Measurements from ENCODE around the gene CARD19.

The CARD19 gene

DNA sequence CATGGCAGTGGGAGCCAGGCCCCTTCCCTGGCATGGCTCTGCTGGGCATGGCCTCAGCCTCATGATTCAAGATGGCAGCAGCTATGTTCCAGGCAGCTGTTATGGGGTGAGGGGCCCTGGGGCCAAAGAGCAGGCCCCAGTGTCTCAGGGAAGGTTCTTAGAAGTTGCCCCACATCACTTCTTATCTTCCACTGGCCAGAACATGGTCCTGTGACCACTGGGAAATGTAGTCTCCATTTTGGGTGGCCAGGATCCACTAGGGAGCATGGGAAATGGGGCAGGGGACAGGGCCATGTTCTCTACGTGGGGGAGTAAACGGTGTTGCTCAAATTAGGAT is 19.3 kb upstream of the CARD19 start:
- Mint-ChIP-seq H3K9me3 (no peaks in the 10 kb centered on the region), H3K36me3 (peaks cover 16 to 31% of the 10 kb centered on the region in 2 donors), H3K4me1 (peaks cover 8 to 14% of the 10 kb centered on the region in 2 donors), H3K27me3 (no peaks in the 10 kb centered on the region), H3K4me3 (no peak overlapping the region), H3K27ac (no peak overlapping the region)
- DNase-seq, result no peak
- no peak for ATAC-seq (replicated peaks)

- peaks cover 8 to 14% of the 10 kb centered on the region in 2 donors for H3K4me1 Mint-ChIP-seq
- H3K36me3 Mint-ChIP-seq, result peaks cover 16 to 32% of the 10 kb centered on the region in 2 donors
- no peak overlapping the region for H3K4me3 Mint-ChIP-seq
- H3K27me3 Mint-ChIP-seq, result no peaks in the 10 kb centered on the region
- no peaks in the 10 kb centered on the region for H3K9me3 Mint-ChIP-seq
- no peak for ATAC-seq (replicated peaks)
- DNase-seq, result no peak
- peak overlapping the region; percentile 1 for H3K27ac Mint-ChIP-seq
Measured at GRCh38 chr9:93077367-93077766, 18.6 kb upstream of the CARD19 start.

DNA sequence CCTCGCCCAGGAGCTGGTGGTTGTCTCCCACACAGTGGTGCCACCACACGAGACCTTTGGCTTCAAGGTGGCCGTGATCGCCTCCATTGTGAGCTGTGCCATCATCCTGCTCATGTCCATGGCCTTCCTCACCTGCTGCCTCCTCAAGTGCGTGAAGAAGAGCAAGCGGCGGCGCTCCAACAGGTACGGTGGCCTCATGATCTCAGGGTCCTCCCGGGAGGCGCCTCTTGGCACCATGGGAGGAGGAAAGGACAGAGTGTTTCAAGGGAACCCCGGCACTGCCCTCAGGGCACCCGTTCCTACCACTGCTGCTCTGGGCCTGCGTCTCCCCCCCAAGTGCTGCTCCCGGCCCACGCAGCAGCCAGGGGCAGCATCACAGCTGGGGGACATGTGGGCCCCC is 18.2 kb upstream of the CARD19 start:
- Mint-ChIP-seq H3K9me3 (no peaks in the 10 kb centered on the region), H3K36me3 (peaks cover 16 to 32% of the 10 kb centered on the region in 2 donors), H3K27ac (peak overlapping the region; percentile 1), H3K27me3 (no peaks in the 10 kb centered on the region), H3K4me1 (peaks cover 6 to 14% of the 10 kb centered on the region in 2 donors), H3K4me3 (no peak overlapping the region)
- no peak for ATAC-seq (replicated peaks)
- no peak for DNase-seq

DNA sequence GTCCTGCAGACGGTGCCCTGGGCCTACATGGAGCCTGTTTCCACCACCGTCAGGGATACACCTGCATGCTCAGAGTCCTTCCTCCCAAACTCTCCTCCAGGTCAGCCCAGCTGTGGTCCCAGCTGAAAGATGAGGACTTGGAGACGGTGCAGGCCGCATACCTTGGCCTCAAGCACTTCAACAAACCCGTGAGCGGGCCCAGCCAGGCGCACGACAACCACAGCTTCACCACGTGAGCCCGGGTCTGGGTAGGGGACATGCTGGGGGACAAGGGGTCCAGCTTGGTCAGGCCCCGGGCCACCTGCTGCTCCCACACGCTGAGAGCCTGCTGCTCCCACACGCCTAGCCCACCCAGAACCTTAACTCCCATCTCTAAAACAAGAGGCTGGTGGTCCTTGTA is 16.6 kb upstream of the CARD19 start:
- DNase-seq (no peak), ATAC-seq (replicated peaks) (no peak)
- H3K36me3 Mint-ChIP-seq, result peaks cover 21 to 37% of the 10 kb centered on the region in 2 donors
- no peak overlapping the region for H3K4me3 Mint-ChIP-seq
- H3K9me3 Mint-ChIP-seq, result no peaks in the 10 kb centered on the region
- H3K27me3 Mint-ChIP-seq, result no peaks in the 10 kb centered on the region
- H3K27ac Mint-ChIP-seq, result no peak overlapping the region
- peaks cover 8 to 14% of the 10 kb centered on the region in 2 donors for H3K4me1 Mint-ChIP-seq

DNA sequence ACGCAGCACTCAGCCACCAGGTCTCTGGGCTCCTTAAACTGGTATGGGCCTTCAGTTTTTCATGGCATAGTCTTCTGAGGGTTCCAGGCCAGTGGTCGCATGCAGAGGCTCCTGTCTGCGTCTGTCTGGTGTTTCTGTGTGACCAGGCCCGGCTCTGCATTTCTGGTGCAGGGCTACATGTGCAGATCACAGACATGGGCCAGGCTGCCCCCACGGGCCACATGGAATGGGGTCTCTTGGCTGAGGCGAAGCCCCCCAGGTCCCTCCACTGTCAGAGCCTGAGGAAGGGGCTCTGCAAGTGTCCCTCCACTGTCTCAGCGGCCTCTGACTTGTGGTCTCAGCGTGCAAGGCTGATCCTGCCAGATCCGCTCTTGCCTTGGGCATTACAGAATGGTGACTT is 15.6 kb upstream of the CARD19 start:
- H3K4me3 Mint-ChIP-seq, result no peak overlapping the region
- DNase-seq, result no peak

DNA sequence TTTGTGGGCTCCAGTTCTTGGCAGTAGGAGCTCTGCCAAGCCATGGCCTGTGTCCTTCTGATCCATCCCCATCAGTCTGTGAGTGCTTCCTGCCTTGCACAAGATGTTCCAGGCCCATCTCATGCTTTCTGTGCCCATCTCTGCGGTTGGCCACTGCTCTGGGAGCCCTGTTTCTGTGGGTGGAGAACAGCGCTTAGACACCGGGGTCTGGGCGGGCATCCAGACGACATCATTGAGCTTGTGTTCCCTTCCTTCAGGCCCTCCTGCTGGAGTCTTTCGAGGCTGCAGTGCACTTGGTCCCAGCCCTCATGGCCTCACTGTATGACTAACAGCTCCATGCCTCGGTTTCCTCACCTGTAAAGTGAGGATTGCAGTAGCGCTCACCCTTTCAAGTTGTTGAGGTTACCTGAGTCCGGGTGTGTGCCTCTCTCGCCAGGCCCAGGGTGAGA is 14.9 kb upstream of the CARD19 start:
- DNase-seq, result no peak
- peaks cover 8 to 14% of the 10 kb centered on the region in 2 donors for H3K4me1 Mint-ChIP-seq
- no peak for ATAC-seq (replicated peaks)
- peaks cover 0 to 4% of the 10 kb centered on the region in 2 donors for H3K9me3 Mint-ChIP-seq
- no peaks in the 10 kb centered on the region for H3K27me3 Mint-ChIP-seq
- H3K36me3 Mint-ChIP-seq, result peaks cover 27 to 44% of the 10 kb centered on the region in 2 donors
- no peak overlapping the region for H3K27ac Mint-ChIP-seq
- H3K4me3 Mint-ChIP-seq, result no peak overlapping the region

More for the DNA sequence above, 15.6 kb upstream of the CARD19 start:
- Mint-ChIP-seq H3K4me1 (peaks cover 8 to 14% of the 10 kb centered on the region in 2 donors), H3K27me3 (no peaks in the 10 kb centered on the region), H3K36me3 (peaks cover 22 to 38% of the 10 kb centered on the region in 2 donors), H3K9me3 (peaks cover 0 to under 1% of the 10 kb centered on the region in 2 donors), H3K27ac (no peak overlapping the region)
- no peak for ATAC-seq (replicated peaks)

- peaks cover 8% of the 10 kb centered on the region in 2 donors for H3K4me1 Mint-ChIP-seq
- ATAC-seq (replicated peaks) (no peak), DNase-seq (no peak)
- H3K27ac Mint-ChIP-seq, result no peak overlapping the region
- H3K4me3 Mint-ChIP-seq, result no peak overlapping the region
- H3K36me3 Mint-ChIP-seq, result peaks cover 32 to 50% of the 10 kb centered on the region in 2 donors
- H3K27me3 Mint-ChIP-seq, result no peaks in the 10 kb centered on the region
- peaks cover 0 to 4% of the 10 kb centered on the region in 2 donors for H3K9me3 Mint-ChIP-seq
Measured at GRCh38 chr9:93081931-93082330, 14.1 kb upstream of the CARD19 start.

DNA sequence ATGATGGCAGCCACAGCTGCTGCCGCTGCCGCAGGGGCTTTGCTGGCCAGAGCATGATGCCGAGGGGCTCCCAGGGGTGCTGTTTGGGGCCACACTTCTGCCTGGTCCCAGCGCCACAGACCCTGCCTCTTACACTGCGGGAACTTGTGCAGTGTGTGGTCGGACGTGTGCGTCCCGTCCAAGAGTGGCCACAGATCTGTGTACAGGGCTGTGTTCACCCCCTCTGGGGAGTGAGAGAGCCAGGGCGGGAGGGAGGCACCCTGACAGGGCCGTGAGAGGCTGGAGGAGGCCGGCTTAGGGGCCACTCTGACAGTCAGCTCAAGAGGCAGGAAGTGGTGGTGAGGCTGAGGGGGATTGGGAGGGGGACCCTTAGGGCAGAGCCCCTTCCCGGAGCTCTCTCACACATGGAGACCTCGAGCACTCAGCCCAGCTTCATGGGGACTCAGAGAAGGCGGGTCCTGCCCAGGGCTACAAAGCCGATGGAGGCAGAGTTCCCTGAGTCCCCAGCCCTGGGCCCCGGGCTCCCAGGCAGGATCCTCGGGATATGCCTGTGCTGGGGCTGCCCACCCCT is 13.1 kb upstream of the CARD19 start:
- H3K27ac Mint-ChIP-seq, result no peak overlapping the region
- ATAC-seq (replicated peaks), result no peak
- H3K36me3 Mint-ChIP-seq, result peaks cover 25 to 44% of the 10 kb centered on the region in 2 donors
- H3K27me3 Mint-ChIP-seq, result no peaks in the 10 kb centered on the region
- peaks cover 0 to 3% of the 10 kb centered on the region in 2 donors for H3K4me1 Mint-ChIP-seq
- no peak overlapping the region for H3K4me3 Mint-ChIP-seq
- DNase-seq, result no peak
- peaks cover 0 to 4% of the 10 kb centered on the region in 2 donors for H3K9me3 Mint-ChIP-seq

GRCh38 chr9:93083592-93084470 is 12.2 kb upstream of the CARD19 start:
- Mint-ChIP-seq H3K4me3 (no peak overlapping the region), H3K36me3 (peaks cover 27 to 48% of the 10 kb centered on the region in 2 donors), H3K4me1 (peaks cover 3 to 6% of the 10 kb centered on the region in 2 donors), H3K27me3 (no peaks in the 10 kb centered on the region), H3K27ac (peak overlapping the region; percentile 27), H3K9me3 (peaks cover 0 to 4% of the 10 kb centered on the region in 2 donors)
- DNase-seq (no peak), ATAC-seq (replicated peaks) (no peak)

DNA sequence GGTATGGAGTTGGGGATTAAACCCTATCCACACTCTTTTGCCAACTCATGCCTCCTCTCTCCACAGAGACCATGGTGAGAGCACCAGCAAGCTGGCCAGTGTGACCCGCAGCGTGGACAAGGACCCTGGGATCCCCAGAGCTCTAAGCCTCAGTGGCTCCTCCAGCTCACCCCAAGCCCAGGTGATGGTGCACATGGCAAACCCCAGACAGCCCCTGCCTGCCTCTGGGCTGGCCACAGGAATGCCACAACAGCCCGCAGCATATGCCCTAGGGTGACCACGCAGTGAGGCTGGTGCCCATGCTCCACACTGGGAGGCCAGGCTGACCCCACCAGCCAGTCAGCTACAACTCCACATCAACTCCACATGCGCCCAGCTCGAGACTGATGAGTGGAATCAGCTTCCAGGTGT is 11.5 kb upstream of the CARD19 start:
- peaks cover 25 to 51% of the 10 kb centered on the region in 2 donors for H3K36me3 Mint-ChIP-seq

DNA sequence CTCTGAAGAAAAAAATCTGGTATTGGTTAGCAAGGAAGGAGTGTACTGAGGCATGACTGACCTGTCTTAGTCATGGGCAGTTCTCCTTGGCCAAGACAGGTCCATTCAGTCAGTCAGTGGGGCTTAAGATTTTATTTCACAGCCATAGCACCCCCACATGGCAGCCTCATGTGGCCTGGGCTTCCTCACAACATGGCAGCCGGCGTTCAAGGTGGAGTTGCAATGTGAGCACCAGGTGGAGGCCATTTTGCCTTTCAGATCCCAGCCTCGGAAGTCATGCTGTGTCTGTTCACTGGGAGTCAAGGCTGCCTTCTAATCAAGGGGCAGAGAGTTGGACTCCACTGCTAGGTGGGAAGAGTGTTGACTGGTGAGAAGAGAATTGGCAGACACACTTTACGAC is 10.3 kb upstream of the CARD19 start:
- DNase-seq, result no peak
- Mint-ChIP-seq H3K4me3 (no peak overlapping the region), H3K27me3 (no peaks in the 10 kb centered on the region), H3K9me3 (peaks cover 0 to 4% of the 10 kb centered on the region in 2 donors), H3K4me1 (peaks cover 4 to 17% of the 10 kb centered on the region in 2 donors), H3K27ac (no peak overlapping the region), H3K36me3 (peaks cover 22 to 51% of the 10 kb centered on the region in 2 donors)
- ATAC-seq (replicated peaks), result no peak

More for the DNA sequence above, 11.5 kb upstream of the CARD19 start:
- peaks cover 3 to 8% of the 10 kb centered on the region in 2 donors for H3K4me1 Mint-ChIP-seq
- ATAC-seq (replicated peaks) (no peak), DNase-seq (no peak)
- H3K4me3 Mint-ChIP-seq, result no peak overlapping the region
- H3K9me3 Mint-ChIP-seq, result peaks cover 0 to 4% of the 10 kb centered on the region in 2 donors
- no peaks in the 10 kb centered on the region for H3K27me3 Mint-ChIP-seq
- no peak overlapping the region for H3K27ac Mint-ChIP-seq

DNA sequence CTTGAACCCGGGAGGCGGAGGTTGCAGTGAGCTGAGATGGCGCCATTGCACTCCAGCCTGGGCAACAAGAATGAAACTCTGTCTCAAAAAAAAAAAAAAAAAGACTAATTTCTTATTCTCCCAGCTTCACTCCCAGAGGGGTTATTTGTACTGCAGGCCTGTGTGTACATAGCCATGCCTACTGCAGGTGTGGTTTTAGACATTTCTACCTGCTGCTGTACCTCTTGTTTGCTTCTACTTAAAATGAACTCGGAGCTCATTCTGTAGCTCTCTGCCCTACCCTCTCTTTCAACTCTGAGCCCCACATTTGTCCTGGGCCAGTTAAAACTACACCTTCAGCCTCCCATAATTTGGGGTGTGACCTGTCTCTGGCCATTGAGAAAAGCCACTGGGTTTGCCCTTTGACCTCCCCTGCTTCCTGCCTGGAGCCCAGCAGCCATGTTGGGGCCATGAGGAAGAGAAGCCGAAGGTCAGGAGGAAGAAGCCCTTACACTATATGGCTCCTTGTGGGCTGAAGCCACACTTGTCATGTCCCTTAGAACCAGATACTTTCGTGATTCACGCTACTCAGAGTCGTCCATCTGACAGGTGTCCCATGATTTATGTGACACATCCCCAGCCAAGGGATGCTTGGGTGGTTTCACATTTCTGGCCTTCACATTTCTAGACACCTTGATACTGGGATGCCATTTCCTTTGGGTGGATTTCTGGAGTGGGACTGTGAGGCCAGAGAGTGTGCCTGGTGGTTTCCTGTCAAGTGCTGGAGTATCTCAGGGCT is 9.4 kb upstream of the CARD19 start:
- H3K4me1 Mint-ChIP-seq, result peaks cover 12 to 26% of the 10 kb centered on the region in 2 donors
- no peak overlapping the region for H3K4me3 Mint-ChIP-seq
- peaks cover 6 to 9% of the 10 kb centered on the region in 2 donors for H3K9me3 Mint-ChIP-seq
- no peak overlapping the region for H3K27ac Mint-ChIP-seq
- H3K27me3 Mint-ChIP-seq, result no peaks in the 10 kb centered on the region
- DNase-seq, result no peak
- H3K36me3 Mint-ChIP-seq, result peaks cover 26 to 49% of the 10 kb centered on the region in 2 donors
- no peak for ATAC-seq (replicated peaks)

DNA sequence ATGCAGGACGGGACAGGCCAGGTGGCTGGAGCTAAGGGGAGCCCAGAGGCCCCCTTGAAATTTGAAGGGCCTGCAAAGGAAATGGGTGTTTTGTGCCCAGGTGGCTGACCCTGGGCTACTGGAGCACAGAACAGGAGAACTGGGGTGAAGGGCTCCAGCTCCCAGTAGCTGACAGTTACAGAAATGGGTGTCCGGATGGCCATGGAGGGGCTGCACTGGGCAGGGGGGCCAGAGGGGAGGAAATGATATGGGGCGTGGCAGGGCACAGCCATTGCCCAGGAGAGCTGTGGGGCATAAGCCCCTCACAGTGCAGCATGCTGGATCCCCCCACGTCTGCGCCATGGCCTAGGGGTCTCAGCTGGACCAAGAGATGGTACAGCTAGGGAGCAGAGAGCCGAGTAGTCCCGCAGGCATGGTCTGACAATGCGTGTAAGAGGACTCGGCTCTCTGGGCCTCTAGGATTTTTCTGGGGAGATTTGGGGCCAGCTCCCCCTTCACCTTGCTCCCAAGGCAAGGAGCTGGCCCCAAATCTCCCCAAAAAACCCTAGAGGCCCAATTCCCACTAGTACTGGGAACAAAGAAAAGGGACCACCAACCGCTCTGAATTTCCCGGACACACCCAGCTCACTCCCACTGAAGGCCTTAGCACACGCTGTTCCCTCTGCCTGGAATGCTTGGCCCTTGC is 7.9 kb upstream of the CARD19 start:
- Mint-ChIP-seq H3K27ac (peak overlapping the region; percentile 44), H3K4me1 (peaks cover 25 to 40% of the 10 kb centered on the region in 2 donors), H3K27me3 (no peaks in the 10 kb centered on the region), H3K9me3 (peaks cover 12 to 17% of the 10 kb centered on the region in 2 donors), H3K36me3 (peaks cover 28 to 55% of the 10 kb centered on the region in 2 donors), H3K4me3 (no peak overlapping the region)
- DNase-seq (no peak), ATAC-seq (replicated peaks) (no peak)

DNA sequence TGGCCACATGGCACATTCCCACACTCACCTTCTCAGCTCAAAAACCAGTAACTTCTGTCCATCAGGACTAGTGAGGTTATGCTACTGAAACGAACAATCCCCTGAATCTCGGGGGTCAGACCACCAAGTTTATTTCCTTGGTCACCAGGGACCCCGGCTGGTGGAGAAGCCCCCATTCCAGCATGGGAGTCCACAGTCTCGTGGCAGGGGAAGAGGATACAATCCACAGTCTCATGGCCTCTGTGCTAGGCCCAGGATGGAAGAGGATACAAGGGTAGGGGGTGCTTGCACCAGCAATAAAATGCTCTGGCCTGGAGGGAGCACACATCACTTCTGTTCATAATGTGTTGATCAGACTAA is 7.4 kb upstream of the CARD19 start:
- no peaks in the 10 kb centered on the region for H3K27me3 Mint-ChIP-seq
- H3K4me3 Mint-ChIP-seq, result no peak overlapping the region
- ATAC-seq (replicated peaks), result no peak
- peaks cover 26 to 53% of the 10 kb centered on the region in 2 donors for H3K36me3 Mint-ChIP-seq
- H3K4me1 Mint-ChIP-seq, result peaks cover 29 to 46% of the 10 kb centered on the region in 2 donors
- DNase-seq, result no peak
- no peak overlapping the region for H3K27ac Mint-ChIP-seq
- H3K9me3 Mint-ChIP-seq, result peaks cover 12 to 17% of the 10 kb centered on the region in 2 donors
